Stimulated activated naive CD4-positive, alpha-beta T cell treated with Interleukin-2 at 50 U/mL for 16 hours (primary cell): ENCODE data around the gene TPRG1.

Experiments used
- DNase-seq: peaks from one replicate; lab custom pipeline; 2025; lab: John Stamatoyannopoulos, UW

TPRG1 gene

DNA sequence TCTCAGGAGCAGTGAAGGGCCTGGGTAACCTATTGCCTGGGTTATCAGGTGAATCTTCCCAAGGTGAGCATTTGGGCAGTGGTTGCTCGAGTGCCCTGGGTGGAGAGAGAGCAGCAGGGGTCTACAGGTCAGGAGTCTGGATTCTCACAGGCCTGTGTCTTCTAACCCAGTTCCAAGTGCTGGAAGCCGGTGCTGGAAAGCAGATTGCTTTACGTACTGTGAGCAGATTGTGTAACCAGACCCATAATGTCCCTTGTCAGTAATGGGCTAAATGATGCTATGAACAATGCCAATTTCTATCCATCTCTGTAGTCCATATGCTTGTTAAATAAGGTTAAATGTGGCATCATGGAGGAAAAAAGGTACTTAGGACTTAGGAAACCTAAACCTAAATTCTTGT lies 106.5 kb downstream of the TPRG1 start:
- DNase-seq = no peak

GRCh38 chr3:189282189-189282588 lies 110.4 kb downstream of the TPRG1 start:
- no peak for DNase-seq

- no peak for DNase-seq
Observed at GRCh38 chr3:189282741-189283140, 111.0 kb downstream of the TPRG1 start.

DNA sequence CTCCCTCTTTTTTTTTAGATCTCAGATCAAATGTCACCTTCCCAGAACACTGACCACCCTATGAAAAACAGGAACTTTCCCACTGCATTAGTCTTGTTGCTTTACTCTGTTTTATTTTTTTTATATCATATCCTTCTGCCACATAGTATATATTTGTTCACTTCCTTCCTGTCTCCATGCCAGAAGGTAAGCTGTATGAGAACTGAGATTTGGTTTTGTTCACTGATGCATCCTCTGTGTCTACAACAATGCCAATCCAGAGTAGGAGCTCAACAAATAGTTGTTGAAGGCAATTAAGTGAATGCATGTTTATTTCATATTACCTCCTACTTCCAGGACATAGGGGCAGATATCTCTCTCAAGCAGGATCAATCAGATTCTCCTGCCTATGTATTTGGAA lies 114.4 kb downstream of the TPRG1 start:
- no peak for DNase-seq

DNA sequence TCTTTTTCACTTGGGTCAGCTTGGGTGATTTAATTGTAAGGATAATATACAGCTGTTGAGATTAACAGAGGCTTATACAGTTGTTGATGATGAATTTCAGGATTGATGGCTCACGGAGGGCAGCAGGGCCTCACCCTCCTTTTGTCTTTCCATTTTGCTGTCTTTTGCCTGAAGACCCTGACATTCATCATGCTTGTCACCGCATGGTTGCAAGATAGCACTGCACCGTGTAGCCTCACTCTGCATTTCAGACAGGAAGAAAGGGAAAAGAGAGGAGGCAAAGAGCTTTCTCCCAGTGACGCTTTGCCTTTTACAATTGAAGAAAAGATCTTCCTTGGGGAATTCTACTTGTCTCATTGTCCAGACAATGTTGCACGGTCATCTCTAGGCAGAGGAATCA lies 115.1 kb downstream of the TPRG1 start:
- DNase-seq = no peak

- DNase-seq = no peak
Observed at GRCh38 chr3:189288348-189289235, 116.8 kb downstream of the TPRG1 start.

- no peak for DNase-seq
Observed at GRCh38 chr3:189289251-189289650, 117.5 kb downstream of the TPRG1 start.

DNA sequence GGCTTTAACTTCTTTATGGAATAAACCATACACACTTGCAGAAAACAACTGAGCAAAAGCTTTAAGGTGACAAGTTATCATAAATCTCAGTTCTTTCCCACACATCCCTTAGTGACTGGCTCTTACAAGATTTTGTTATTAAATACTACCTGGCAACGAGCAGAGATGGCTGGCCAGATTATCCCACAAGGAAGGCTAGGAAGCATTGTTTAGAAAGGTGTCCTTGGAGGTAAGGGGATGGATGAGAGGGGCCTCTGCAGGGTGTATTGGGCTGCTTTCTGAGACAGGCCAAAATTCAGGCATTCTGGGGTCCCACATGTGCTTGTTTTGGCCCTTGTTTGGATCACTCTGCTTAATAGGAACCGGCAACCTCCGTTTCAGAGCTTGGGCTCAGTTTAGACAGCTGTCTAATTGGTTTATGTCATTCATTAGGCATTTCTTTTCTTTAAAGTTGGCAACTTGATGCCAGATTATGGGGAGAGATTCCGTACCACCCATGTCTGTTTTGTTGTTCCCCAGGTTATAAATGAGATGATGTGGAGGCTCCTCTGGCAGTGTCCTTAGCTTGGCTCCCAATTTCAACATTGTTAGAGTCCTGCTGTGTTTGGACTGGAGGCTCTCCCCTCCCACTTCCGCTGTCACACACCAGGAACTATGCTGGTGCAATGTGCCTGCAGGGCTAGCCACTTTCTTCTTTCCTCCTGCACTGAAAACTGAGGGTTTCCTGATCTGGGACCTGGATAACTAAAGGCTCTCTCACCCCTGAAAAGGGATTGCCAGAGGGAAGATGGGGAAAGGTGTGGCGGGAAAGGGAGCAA lies 121.1 kb downstream of the TPRG1 start:
- DNase-seq = no peak

DNA sequence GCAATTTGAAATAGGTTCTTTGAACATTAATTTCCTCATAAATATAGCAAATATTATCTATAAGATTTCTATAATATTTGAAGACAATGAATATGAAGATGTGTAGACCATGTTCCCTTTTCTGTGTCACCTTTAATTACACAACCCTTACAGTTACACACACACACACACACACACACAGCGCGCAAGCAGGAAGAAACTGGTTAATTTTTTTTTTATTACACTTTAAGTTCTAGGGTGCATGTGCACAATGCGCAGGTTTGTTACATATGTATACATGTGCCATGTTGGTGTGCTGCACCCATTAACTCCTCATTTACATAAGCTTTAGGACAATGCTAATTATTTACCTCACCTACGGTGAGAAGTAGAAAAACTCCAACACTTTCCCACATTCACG lies 122.9 kb downstream of the TPRG1 start:
- DNase-seq = no peak

DNA sequence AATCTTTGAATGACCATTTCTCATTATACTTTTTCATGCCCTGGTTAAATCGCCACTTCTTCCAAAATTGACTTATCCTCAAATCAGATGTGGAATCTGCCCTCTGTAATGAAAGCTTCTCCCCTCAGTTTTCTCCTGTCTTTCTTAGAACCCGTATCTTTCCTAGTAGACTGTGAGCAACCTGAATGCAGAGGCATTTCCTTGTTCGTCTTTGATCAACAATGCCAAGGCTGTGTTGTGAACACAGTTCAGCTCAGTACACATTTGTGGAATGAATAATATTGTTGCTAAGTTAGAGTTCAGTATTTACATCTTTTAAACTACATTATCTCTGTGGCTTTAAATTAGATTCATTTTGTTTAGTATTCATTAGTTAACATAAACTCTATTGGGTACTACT lies 123.3 kb downstream of the TPRG1 start:
- no peak for DNase-seq

- DNase-seq = no peak
Observed at GRCh38 chr3:189297932-189298331, 126.2 kb downstream of the TPRG1 start.

GRCh38 chr3:189298469-189299375 lies 127.0 kb downstream of the TPRG1 start:
- no peak for DNase-seq

- DNase-seq = no peak
Observed at GRCh38 chr3:189300345-189300744, 128.6 kb downstream of the TPRG1 start.

DNA sequence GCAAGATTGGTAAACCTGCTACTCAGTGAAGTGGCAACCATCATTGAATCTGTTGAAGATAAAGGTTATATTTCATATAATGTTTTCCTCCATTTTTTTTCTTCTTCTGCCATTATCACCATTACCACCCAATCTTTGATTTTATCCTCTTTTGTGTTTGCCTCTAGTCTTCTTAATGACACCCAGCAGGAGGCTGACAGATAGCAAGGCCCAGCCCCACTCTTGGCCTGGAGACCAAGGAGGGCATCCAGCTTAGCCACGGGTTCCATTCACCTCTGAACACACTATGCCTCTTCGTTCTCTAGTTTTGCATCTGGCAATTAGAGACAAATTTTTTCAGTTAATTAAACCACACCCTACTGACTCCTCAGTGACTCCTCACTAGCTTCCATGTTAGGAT lies 129.7 kb downstream of the TPRG1 start:
- DNase-seq = no peak

DNA sequence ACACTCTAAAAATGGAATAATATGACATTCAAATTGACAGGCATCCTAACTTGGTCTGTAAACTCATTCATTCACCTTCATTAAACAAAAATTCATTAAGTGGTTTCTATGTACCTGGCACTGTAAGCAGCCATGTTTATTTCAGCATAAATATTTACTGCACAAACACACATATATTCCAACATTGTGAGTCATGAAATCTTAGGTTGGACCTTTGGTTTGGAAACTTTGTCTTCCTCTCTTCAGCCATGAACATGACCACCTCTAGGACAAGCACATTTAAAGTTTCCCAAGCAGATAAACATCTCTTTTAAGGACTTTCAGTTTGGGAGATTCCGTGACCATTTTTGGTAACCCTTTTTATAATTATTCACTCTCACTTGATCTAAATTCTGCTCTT lies 131.8 kb downstream of the TPRG1 start:
- DNase-seq = no peak

DNA sequence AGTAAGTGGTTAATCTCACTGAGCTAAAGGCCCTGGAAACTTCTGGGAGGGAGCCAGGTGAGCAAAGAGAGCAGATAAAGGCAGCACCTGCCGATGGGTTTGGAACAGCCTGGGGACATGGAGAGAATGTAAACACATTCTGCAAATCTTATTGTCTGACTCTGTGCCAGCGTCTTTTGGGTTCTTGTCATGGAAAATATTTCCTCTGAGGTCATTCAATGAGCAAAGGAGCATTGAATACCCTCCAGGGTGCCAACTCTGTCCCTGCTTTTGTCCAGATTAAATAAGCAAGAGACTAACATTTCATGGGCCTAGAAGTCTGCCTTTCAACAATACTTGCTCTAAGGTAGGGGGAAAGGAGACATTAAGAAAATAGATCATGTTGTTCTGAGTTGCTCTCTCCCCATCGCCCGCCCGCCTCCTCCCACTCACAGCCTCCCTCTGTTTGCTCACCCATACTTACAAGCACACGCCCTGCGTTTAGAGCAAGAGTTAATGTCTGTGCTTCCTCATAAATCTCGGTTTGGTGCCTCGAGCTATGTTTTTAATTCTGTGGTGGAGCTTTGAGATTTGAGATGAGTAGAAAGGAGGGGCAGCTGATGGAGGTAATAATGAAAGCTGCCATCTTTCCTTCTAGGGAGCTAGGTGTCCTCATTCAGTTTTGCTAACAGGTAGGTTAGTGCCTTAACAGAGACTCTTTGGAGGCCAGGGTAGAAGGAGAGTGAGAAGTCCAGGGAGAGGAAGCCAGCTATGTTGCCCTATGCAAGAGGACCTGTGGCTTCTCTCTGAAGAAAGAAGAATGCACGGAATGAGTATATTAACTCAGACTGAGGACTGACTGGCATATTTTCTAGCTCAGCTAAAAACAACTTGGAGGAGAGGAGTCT lies 132.9 kb downstream of the TPRG1 start:
- DNase-seq = no peak

- no peak for DNase-seq
Observed at GRCh38 chr3:189305412-189305811, 133.6 kb downstream of the TPRG1 start.

GRCh38 chr3:189307963-189308362 lies 136.2 kb downstream of the TPRG1 start:
- DNase-seq = no peak

GRCh38 chr3:189308608-189309007 lies 136.8 kb downstream of the TPRG1 start:
- no peak for DNase-seq

- DNase-seq = no peak
Observed at GRCh38 chr3:189309400-189309975, 137.7 kb downstream of the TPRG1 start.

GRCh38 chr3:189311521-189311920 lies 139.8 kb downstream of the TPRG1 start:
- DNase-seq = no peak
